ENCODE results near the gene SLC39A13.

Gene SLC39A13

DNA sequence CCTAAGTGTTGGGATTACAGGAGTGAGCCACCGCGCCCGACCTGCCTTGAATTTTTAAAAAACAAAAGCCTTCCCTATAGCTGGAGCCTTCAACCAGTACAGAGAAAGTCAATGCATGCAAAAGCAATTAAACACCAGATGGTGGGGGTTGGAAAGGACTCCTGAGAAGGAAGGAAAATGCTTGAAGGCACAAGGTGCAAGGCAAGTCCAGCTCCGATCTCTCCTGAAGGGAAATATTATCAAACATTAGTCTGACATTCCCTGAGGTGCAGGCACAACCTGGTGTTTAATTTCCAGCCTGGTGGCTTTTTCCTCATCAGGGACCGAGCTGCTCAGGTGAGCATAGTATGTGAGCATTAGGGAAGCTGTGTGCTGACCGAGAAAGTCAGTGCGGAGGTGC, 53.5 kb downstream of the SLC39A13 start:
- DNase-seq = peak in 1 of 2 experiments; percentile 14

DNA sequence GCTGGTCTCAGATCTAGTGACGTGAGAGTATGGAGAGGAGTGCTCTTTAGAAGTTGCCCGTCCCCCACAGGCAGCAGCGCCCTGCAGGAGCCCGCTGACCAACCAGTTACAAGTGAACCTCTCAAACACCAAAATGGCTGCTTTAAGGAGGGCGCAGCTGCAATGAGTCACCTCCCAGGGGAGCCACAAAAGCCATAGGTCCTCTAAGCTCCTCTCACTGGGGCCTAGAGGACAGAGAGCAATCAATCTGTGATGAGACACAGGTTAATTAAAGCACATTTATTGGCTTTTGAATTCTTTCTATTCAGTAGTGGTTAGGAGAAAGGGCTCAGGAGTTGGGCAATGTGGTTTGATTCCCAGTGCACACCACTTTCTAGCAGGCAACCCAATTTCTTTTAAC, 56.1 kb downstream of the SLC39A13 start:
- DNase-seq = peak; percentile 41 to 84

Measured in NCI-H524 (cell line).